Retina (tissue), 1 donor: Measurements from ENCODE around the gene KCNC3.

Experiments
- DNase-seq: peaks from one replicate; pipeline ENCODE4 v3.0.0-alpha.2; 2016

The KCNC3 gene

GRCh38 chr19:50272263-50272897 is 56.8 kb downstream of the KCNC3 start:
- DNase-seq: no peak

GRCh38 chr19:50269653-50270052 is 59.5 kb downstream of the KCNC3 start:
- no peak for DNase-seq

- DNase-seq: no peak
Measured at GRCh38 chr19:50268501-50268900, 60.7 kb downstream of the KCNC3 start.

GRCh38 chr19:50268041-50268440 is 61.1 kb downstream of the KCNC3 start:
- no peak for DNase-seq

DNA sequence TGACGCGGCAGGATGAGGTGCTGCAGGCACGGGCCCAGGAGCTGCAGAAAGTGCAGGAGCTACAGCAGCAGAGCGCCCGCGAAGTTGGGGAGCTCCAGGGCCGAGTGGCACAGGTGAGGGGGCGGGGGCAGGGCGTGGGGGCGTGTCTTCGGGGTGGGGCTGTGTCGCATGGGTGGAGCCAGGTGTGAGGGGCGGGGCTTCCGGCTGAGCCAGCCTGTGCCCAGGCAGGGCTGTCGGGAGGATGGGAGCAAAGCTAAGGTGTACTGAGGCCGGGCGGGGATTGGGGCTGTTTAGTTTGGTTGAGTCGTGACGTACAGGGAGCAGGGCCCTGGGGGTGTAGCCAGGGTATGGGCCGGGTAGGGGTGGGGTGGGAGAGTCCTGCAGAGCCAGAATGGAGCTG is 62.3 kb downstream of the KCNC3 start:
- no peak for DNase-seq

DNA sequence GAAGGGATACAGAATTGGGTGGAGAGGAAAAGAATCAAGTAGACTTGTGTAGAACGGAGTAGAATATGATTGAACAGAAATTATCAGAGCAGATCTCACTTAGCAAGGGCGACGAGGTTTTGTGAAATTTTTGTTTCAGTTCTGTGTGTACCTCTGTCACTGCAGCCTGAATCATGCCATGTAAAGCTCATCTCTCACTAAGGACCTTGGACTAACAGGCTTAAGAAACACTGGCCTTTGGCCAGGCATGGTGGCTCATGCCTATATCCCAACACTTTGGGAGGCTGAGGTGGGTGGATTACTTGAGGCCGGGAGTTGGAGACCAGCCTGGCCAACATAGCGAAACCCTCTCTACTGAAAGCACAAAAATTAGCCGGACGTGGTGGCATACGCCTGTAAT is 63.1 kb downstream of the KCNC3 start:
- DNase-seq: no peak

DNA sequence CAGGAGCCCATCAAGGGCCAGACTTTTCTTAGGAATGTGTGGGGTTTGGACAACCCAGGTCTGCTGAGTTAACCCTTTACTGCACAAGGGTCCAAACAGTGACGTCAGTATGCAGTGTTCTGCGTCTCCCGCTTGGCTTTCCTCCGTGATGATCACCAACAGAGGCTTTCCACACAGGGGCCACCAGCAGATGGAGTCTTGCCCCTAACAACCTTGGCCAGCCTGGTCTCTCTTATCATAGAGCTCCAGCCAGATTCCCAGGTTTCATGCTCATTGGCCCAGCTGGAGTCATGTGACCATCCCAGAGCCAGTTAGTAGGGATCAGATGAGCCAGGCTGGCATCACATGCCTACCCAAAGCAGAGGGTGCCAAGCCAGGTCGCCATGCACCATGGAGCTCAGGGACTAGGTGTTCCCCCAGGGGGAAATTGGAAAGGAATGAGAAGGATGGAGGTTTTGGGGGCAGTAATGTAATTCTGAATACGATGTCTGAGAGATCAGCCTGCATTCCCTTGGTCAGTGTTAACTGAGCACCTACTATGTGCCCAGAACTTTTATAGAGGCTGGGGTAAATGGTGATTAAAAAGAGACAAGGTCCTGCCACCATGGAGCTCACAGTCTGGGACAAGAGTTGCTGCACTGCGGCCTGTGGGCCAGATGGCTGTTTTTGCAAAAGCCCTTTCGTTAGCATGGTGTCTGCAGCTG is 64.5 kb downstream of the KCNC3 start:
- DNase-seq: no peak

- no peak for DNase-seq
Measured at GRCh38 chr19:50263176-50263575, 66.0 kb downstream of the KCNC3 start.
